Measurements from ENCODE around the gene SLC17A5. TPM values are rescaled to one million over a fixed set of nuclear protein-coding genes. Genes with fewer than 3 reads are reported as not detected.
"Not testable (repeated sequence)": the region's sequence is repeated elsewhere in the genome, so short reads cannot be mapped to it uniquely, and the experiment has no call there.

SLC17A5 gene
- total RNA-seq, 2 donors from 2014 or later = 4.4 to 8.3 TPM

DNA sequence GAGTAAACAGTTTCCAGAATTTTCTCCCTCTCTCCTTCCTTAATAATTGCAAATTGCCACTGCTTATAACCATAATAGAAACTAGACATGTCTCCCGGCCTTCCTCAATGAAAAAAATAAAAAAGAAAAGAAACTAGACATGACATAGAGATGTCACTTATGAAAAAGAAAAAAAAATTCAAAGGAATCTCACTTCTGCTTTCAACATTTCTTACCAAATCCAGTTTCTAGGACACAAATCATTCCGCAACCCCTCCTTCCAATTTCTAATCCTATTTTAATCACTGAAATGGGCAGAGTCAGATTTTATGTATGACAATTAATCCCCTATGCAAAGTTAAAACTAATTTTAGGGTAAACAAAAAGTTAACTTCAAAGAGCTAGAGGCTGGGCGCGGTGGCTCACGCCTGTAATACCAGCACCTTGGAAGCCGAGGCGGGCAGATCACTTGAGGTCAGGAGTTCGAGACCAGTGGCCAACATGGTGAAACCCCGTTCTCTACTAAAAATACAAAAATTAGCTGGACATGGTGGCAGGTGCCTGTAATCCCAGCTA, 92.9 kb downstream of the SLC17A5 start:
- H3K4me3 Mint-ChIP-seq = no peak overlapping the region
- H3K36me3 Mint-ChIP-seq (ENCODE audit: low read depth) = no peaks in the 10 kb centered on the region
- peaks cover 18% of the 10 kb centered on the region for H3K4me1 Mint-ChIP-seq
- TF ChIP-seq, protein P1, sequence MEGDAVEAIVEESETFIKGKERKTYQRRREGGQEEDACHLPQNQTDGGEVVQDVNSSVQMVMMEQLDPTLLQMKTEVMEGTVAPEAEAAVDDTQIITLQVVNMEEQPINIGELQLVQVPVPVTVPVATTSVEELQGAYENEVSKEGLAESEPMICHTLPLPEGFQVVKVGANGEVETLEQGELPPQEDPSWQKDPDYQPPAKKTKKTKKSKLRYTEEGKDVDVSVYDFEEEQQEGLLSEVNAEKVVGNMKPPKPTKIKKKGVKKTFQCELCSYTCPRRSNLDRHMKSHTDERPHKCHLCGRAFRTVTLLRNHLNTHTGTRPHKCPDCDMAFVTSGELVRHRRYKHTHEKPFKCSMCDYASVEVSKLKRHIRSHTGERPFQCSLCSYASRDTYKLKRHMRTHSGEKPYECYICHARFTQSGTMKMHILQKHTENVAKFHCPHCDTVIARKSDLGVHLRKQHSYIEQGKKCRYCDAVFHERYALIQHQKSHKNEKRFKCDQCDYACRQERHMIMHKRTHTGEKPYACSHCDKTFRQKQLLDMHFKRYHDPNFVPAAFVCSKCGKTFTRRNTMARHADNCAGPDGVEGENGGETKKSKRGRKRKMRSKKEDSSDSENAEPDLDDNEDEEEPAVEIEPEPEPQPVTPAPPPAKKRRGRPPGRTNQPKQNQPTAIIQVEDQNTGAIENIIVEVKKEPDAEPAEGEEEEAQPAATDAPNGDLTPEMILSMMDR (conservative IDR thresholded peaks at IDR 0.05) = no peak
- no peaks in the 10 kb centered on the region for H3K4me1 ChIP-seq (ENCODE audit: control insufficient read depth, insufficient read depth, low read length)
- no peak overlapping the region for H3K4me3 ChIP-seq (ENCODE audit: low read length)
- H3K27me3 Mint-ChIP-seq (ENCODE audit: insufficient read depth) = no peaks in the 10 kb centered on the region
- H3K9me3 Mint-ChIP-seq = peaks cover 2% of the 10 kb centered on the region
- 90 to 95% methylated on average over 8 to 9 of the region's 9 CpGs for WGBS, 2 experiments (ENCODE audit: insufficient coverage in 1 of 2, insufficient read length in 1 of 2)
- no peaks in the 10 kb centered on the region for H3K27me3 ChIP-seq (ENCODE audit: control insufficient read depth, insufficient read depth, low read length, poor library complexity, severe bottlenecking)
- H3K27ac ChIP-seq (ENCODE audit: low read depth, low read length) = no peak overlapping the region
- no peak overlapping the region for H3K9ac ChIP-seq (ENCODE audit: extremely low read depth, low read length, poor library complexity, severe bottlenecking)
- H3K27ac Mint-ChIP-seq = peak overlapping the region; percentile 49
- no peaks in the 10 kb centered on the region for H3K36me3 ChIP-seq (ENCODE audit: control insufficient read depth, insufficient read depth, low read length)
- DNase-seq = no peak
- no peaks in the 10 kb centered on the region for H3K9me3 ChIP-seq (ENCODE audit: control insufficient read depth, low read length)

DNA sequence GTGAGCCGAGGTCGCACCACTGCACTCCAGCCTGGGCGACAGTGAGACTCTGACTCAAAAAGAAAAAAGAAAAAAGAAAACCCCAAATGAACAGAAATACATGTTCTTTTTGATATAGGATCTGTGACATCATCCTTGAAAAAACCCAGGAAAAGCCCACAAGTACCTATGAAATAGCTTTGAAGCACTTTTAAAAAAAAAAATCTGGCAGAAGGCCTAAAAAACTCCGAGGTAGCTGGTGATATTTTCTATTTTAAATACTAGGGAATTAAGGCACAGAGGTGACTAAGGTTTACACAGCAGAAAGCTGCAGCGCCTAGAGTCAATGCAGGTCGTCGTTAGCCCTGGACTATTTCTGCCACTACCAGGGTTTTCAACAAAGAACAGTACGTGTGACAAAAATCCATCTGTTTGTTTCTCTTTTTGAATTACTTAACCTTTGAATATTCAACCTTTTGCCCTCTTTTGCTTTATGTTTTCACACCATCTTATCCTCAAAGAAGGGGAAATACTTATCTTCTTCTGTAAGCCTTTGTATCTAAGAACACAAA, 93.5 kb downstream of the SLC17A5 start:
- H3K4me3 ChIP-seq (ENCODE audit: low read length) = no peak overlapping the region
- no peaks in the 10 kb centered on the region for H3K36me3 ChIP-seq (ENCODE audit: control insufficient read depth, insufficient read depth, low read length)
- Mint-ChIP-seq H3K4me3 (no peak overlapping the region), H3K9me3 (peaks cover 2% of the 10 kb centered on the region), H3K27ac (peak overlapping the region; percentile 44), H3K36me3 (ENCODE audit: low read depth) (no peaks in the 10 kb centered on the region), H3K27me3 (ENCODE audit: insufficient read depth) (no peaks in the 10 kb centered on the region), H3K4me1 (peaks cover 18% of the 10 kb centered on the region)
- H3K27ac ChIP-seq (ENCODE audit: low read depth, low read length) = peak overlapping the region; percentile 5
- H3K27me3 ChIP-seq (ENCODE audit: control insufficient read depth, insufficient read depth, low read length, poor library complexity, severe bottlenecking) = no peaks in the 10 kb centered on the region
- H3K9me3 ChIP-seq (ENCODE audit: control insufficient read depth, low read length) = no peaks in the 10 kb centered on the region
- no peak overlapping the region for H3K9ac ChIP-seq (ENCODE audit: extremely low read depth, low read length, poor library complexity, severe bottlenecking)
- no peak for DNase-seq
- 76 to 79% methylated on average over 5 to 8 of the region's 8 CpGs for WGBS, 2 experiments (ENCODE audit: insufficient coverage in 1 of 2, insufficient read length in 1 of 2)
- no peaks in the 10 kb centered on the region for H3K4me1 ChIP-seq (ENCODE audit: control insufficient read depth, insufficient read depth, low read length)
- TF ChIP-seq, protein P1 (conservative IDR thresholded peaks at IDR 0.05) = no peak

DNA sequence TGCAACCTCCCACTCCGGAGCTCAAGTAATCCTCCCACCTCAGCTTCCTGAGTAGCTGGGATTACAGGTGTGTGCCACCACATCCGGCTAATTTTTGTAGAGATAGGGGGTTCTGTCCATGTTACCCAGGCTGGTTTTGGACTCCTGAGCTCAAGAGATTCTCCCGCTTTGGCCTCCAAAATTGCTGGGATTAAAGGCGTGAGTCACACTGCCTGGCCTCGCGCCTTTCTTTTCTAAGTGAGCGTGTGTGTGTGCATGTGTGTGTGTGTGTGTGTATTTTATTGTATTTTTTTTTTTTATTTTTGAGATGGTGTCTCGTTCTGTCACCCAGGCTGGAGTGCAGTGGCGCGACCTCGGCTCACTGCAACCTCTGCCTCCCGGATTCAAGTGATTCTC, 94.4 kb downstream of the SLC17A5 start:
- DNase-seq; H3K9me3 Mint-ChIP-seq; H3K4me3 ChIP-seq (ENCODE audit: low read length); H3K27ac Mint-ChIP-seq; H3K27ac ChIP-seq (ENCODE audit: low read depth, low read length); H3K27me3 Mint-ChIP-seq (ENCODE audit: insufficient read depth); H3K4me1 ChIP-seq (ENCODE audit: control insufficient read depth, insufficient read depth, low read length); H3K9me3 ChIP-seq (ENCODE audit: control insufficient read depth, low read length); H3K36me3 ChIP-seq (ENCODE audit: control insufficient read depth, insufficient read depth, low read length); H3K27me3 ChIP-seq (ENCODE audit: control insufficient read depth, insufficient read depth, low read length, poor library complexity, severe bottlenecking); H3K36me3 Mint-ChIP-seq (ENCODE audit: low read depth); H3K9ac ChIP-seq (ENCODE audit: extremely low read depth, low read length, poor library complexity, severe bottlenecking); H3K4me3 Mint-ChIP-seq: not testable (repeated sequence)
- H3K4me1 Mint-ChIP-seq = peaks cover 18% of the 10 kb centered on the region
- 97 to 98% methylated on average over 9 to 12 of the region's 12 CpGs for WGBS, 2 experiments (ENCODE audit: insufficient coverage in 1 of 2, insufficient read length in 1 of 2)
